K562 (cell line): ENCODE data around the gene TRIM3. TPM values are rescaled to one million over a fixed set of nuclear protein-coding genes. Genes with fewer than 3 reads are reported as not detected.

ENCODE experiments used
- polyA plus RNA-seq, 8 experiments: library from polyadenylated mRNA; depleted of rRNA in 4 of 8; stranded (reverse) in 5 of 8; unstranded in 3 of 8; fragments of >200 nt; fragmentation: Nextera tagmentation in 2 of 8; fragmentation: Illumina TruSeq in 1 of 8; extraction: Ambion mirVana in 2 of 8; extraction: Trizol in 1 of 8; gene quantifications; 2 replicates each; pipeline versions ENCODE4 v1.2.1 to v1.2.3, GENCODE V29; 2011 to 2014; ENCODE audit warnings: inconsistent platforms in 1 of 8, missing spikeins in 1 of 8
- total RNA-seq, 7 experiments: library from RNA; depleted of rRNA in 6 of 7; stranded (reverse); fragments of >200 nt in 6 of 7; fragmentation: Illumina TruSeq in 2 of 7; extraction: Trizol in 2 of 7; gene quantifications; 2 replicates each; pipeline versions ENCODE4 v1.2.1 to v1.2.3, GENCODE V29; 2011 to 2021; ENCODE audit warnings: low replicate concordance in 1 of 7
- TF ChIP-seq, protein P1 (sequence below), 2 experiments: fragments of 450-650 bp; IDR thresholded peaks; 2 replicates each; pipeline ENCODE4 v1.6.1; 2018; ENCODE audit warnings: mild to moderate bottlenecking in 2 of 2, low read depth in 1 of 2; ENCODE audit not compliant: partially characterized antibody in 2 of 2
- TF ChIP-seq, protein P2 (sequence below): fragments of 450-650 bp; IDR thresholded peaks from 2 replicates; pipeline ENCODE4 v1.7.1; 2018; ENCODE audit warnings: mild to moderate bottlenecking, low read depth; ENCODE audit not compliant: partially characterized antibody

The TRIM3 gene
- total and polyA plus RNA-seq, 9 of the 15 experiments (the other 6 are each of a cell fraction or from before 2014, with no cell fraction given) = 0.45 to 9.2 (median 4.7) TPM

DNA sequence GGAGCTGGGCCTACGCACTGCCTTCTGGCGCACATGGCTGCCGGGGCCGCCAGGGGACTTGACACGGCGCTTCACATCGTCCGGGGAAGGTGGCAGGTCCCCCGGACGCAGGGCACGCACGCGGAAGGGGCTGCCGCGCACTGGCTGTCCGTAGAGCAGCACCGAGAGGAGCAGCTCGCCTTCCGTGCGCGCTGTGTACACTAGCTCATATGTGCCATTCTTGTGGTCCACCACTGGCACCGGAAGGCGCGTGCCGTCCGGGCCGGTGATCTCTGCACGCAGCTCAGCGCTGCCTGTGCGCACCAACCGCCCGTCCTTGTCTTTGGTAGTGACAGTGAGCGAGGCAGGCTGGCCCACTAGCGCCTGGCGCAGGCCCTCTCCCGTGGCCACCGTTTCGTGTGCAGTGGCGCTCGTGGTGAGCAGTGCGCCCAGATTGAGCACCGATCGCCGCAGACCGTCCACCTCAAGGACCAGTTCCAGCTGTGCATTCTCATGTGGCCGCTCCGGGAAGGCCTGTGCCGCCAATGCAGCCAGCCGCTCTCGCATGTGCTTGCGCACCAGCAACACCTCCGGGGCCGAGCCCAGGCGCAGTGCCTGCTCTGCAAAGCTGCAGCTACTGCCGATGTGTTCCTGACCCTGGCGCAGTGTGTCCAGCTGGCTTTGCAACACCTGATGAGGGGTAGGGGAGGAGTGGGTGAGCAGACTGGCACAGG, 17.2 kb downstream of the TRIM3 start (continued):
- TF ChIP-seq, protein P1, sequence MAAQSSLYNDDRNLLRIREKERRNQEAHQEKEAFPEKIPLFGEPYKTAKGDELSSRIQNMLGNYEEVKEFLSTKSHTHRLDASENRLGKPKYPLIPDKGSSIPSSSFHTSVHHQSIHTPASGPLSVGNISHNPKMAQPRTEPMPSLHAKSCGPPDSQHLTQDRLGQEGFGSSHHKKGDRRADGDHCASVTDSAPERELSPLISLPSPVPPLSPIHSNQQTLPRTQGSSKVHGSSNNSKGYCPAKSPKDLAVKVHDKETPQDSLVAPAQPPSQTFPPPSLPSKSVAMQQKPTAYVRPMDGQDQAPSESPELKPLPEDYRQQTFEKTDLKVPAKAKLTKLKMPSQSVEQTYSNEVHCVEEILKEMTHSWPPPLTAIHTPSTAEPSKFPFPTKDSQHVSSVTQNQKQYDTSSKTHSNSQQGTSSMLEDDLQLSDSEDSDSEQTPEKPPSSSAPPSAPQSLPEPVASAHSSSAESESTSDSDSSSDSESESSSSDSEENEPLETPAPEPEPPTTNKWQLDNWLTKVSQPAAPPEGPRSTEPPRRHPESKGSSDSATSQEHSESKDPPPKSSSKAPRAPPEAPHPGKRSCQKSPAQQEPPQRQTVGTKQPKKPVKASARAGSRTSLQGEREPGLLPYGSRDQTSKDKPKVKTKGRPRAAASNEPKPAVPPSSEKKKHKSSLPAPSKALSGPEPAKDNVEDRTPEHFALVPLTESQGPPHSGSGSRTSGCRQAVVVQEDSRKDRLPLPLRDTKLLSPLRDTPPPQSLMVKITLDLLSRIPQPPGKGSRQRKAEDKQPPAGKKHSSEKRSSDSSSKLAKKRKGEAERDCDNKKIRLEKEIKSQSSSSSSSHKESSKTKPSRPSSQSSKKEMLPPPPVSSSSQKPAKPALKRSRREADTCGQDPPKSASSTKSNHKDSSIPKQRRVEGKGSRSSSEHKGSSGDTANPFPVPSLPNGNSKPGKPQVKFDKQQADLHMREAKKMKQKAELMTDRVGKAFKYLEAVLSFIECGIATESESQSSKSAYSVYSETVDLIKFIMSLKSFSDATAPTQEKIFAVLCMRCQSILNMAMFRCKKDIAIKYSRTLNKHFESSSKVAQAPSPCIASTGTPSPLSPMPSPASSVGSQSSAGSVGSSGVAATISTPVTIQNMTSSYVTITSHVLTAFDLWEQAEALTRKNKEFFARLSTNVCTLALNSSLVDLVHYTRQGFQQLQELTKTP (IDR thresholded peaks at IDR 0.05; ENCODE audit: low read depth in 1 of 2, partially characterized antibody in 2 of 2) = no peak
- TF ChIP-seq, protein P2, sequence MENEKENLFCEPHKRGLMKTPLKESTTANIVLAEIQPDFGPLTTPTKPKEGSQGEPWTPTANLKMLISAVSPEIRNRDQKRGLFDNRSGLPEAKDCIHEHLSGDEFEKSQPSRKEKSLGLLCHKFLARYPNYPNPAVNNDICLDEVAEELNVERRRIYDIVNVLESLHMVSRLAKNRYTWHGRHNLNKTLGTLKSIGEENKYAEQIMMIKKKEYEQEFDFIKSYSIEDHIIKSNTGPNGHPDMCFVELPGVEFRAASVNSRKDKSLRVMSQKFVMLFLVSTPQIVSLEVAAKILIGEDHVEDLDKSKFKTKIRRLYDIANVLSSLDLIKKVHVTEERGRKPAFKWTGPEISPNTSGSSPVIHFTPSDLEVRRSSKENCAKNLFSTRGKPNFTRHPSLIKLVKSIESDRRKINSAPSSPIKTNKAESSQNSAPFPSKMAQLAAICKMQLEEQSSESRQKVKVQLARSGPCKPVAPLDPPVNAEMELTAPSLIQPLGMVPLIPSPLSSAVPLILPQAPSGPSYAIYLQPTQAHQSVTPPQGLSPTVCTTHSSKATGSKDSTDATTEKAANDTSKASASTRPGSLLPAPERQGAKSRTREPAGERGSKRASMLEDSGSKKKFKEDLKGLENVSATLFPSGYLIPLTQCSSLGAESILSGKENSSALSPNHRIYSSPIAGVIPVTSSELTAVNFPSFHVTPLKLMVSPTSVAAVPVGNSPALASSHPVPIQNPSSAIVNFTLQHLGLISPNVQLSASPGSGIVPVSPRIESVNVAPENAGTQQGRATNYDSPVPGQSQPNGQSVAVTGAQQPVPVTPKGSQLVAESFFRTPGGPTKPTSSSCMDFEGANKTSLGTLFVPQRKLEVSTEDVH = no peak
